ENCODE results near the gene CR1L. TPM values are rescaled to one million over a fixed set of nuclear protein-coding genes. Genes with fewer than 3 reads are reported as not detected.

The CR1L gene
- total and polyA plus RNA-seq, 5 donors from 2014 or later, result not detected

Other genes starting within 250 kb of the CR1L start
- 0.22 TPM for gene CR2, start 190.8 kb upstream of the CR1L start, total RNA-seq
- under 1 TPM in 3 of 4 donors, not detected in 1; 0.25 to 0.69 (median 0.33) TPM for gene CR2, start 190.8 kb upstream of the CR1L start, polyA plus RNA-seq
- gene CR1, start 149.0 kb upstream of the CR1L start, total RNA-seq, result 0.94 TPM
- gene CR1, start 149.0 kb upstream of the CR1L start, polyA plus RNA-seq, result under 1 TPM; 0.02 to 0.22 (median 0.10) TPM
- 123 TPM for gene CD46, start 106.9 kb downstream of the CR1L start, total RNA-seq
- gene CD46, start 106.9 kb downstream of the CR1L start, polyA plus RNA-seq, result 100 to 1,000 TPM; 117 to 159 (median 149) TPM

All from CD4-positive, CD25-positive, alpha-beta regulatory T cell (primary cell).